ENCODE data around the gene PPFIA3. TPM values are rescaled to one million over a fixed set of nuclear protein-coding genes. Genes with fewer than 3 reads are reported as not detected.

Gene PPFIA3
- total and polyA plus RNA-seq, 10 donors, result 3.6 to 17.2 (median 6.3) TPM

DNA sequence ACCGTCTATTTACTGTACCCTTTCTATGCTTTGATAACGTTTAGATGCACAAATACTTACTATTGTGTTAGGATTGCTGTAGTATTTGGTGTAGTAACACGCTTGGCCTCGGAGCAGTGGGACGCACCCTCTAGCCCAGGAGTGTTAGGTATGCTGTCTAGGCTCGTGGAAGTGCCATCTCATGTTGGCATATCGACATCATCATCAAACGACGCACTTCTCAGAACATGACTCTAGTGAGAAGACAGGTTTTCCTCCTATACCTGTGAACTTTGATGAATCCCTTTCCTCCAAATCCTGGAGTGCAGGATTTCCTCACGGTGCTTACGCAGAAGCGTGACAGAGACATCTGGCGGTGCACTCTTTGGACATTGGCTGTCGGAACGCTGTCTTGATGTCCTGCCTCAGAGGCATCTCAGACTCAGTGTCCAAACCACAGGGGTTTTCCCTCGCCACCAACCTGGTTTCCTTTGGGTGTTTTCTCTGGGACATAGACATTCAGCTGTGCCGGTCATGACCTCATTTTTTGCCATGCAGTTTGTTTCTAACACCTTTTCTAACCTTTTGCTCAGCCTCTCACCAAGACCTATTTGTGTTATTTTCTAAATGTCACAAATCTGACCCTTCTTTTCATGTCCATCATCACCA lies 27.8 kb upstream of the PPFIA3 start:
- peaks cover 15 to 100% (median 87%) of the 10 kb centered on the region in 6 donors for H3K36me3 ChIP-seq
- TF ChIP-seq POLR2A (IDR thresholded peaks at IDR 0.05), result no peak
- TF ChIP-seq, protein P1, sequence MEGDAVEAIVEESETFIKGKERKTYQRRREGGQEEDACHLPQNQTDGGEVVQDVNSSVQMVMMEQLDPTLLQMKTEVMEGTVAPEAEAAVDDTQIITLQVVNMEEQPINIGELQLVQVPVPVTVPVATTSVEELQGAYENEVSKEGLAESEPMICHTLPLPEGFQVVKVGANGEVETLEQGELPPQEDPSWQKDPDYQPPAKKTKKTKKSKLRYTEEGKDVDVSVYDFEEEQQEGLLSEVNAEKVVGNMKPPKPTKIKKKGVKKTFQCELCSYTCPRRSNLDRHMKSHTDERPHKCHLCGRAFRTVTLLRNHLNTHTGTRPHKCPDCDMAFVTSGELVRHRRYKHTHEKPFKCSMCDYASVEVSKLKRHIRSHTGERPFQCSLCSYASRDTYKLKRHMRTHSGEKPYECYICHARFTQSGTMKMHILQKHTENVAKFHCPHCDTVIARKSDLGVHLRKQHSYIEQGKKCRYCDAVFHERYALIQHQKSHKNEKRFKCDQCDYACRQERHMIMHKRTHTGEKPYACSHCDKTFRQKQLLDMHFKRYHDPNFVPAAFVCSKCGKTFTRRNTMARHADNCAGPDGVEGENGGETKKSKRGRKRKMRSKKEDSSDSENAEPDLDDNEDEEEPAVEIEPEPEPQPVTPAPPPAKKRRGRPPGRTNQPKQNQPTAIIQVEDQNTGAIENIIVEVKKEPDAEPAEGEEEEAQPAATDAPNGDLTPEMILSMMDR (IDR thresholded peaks at IDR 0.05 in 8 of 11, conservative IDR thresholded peaks at IDR 0.05 in 3 of 11), result no peak
- TF ChIP-seq POLR2AphosphoS5 (IDR thresholded peaks at IDR 0.05), result no peak
- no peaks in the 10 kb centered on the region for H3K9me3 ChIP-seq
- H3K27ac ChIP-seq, result no peak overlapping the region
- H3K27me3 ChIP-seq (replicated peaks in 1 of 7), result no peaks in the 10 kb centered on the region
- H3K4me3 ChIP-seq, result no peak overlapping the region
- H3K4me1 ChIP-seq, result peaks cover 13 to 67% (median 33%) of the 10 kb centered on the region in 6 donors
- intact Hi-C loops (cut with DNase I; ENCODE audit: low total_unique reads), result loop anchor here (10.0 kb wide), 1 partner anchor 53 kb away; no protein-coding TSS in a partner anchor
- WGBS, 5 donors, result 84 to 92% (median 91%) methylated on average over 17 of the region's 17 CpGs
- DNase-seq, result no peak

DNA sequence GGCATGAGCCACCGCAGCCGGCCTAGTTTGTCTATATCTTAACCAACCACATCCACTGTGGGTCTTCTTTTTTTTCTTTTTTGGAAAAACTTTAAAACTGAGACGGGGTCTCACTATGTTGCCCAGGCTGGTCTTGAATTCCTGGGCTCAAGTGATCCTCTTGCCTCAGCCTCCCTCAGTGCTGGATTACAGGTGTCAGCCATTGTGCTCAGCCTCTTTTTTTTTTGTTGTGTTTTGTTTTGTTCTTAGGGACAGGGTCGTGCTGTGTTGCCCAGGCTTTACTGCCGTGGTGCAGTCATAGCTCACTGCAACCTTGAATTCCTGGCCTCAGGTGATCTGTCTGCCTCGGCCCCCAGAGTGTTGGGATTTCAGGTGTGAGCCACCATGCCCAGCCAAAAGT lies 26.7 kb upstream of the PPFIA3 start:
- intact Hi-C loops (cut with DNase I; ENCODE audit: low total_unique reads), result loop anchor here (10.0 kb wide), 1 partner anchor 52 kb away; no protein-coding TSS in a partner anchor
- H3K4me1 ChIP-seq, result peaks cover 5 to 64% (median 26%) of the 10 kb centered on the region in 6 donors
- H3K27me3 ChIP-seq (replicated peaks in 1 of 7), result no peaks in the 10 kb centered on the region
- H3K9me3 ChIP-seq, result no peaks in the 10 kb centered on the region
- no peak overlapping the region for H3K27ac ChIP-seq
- WGBS, 5 donors, result 94 to 97% (median 96%) methylated on average over 6 of the region's 6 CpGs
- DNase-seq, result no peak
- peaks cover 15 to 100% (median 92%) of the 10 kb centered on the region in 6 donors for H3K36me3 ChIP-seq
- no peak overlapping the region for H3K4me3 ChIP-seq
- TF ChIP-seq POLR2A (IDR thresholded peaks at IDR 0.05) (no peak), POLR2AphosphoS5 (IDR thresholded peaks at IDR 0.05) (no peak)
- TF ChIP-seq, protein P1 (IDR thresholded peaks at IDR 0.05 in 8 of 11, conservative IDR thresholded peaks at IDR 0.05 in 3 of 11), result no peak

DNA sequence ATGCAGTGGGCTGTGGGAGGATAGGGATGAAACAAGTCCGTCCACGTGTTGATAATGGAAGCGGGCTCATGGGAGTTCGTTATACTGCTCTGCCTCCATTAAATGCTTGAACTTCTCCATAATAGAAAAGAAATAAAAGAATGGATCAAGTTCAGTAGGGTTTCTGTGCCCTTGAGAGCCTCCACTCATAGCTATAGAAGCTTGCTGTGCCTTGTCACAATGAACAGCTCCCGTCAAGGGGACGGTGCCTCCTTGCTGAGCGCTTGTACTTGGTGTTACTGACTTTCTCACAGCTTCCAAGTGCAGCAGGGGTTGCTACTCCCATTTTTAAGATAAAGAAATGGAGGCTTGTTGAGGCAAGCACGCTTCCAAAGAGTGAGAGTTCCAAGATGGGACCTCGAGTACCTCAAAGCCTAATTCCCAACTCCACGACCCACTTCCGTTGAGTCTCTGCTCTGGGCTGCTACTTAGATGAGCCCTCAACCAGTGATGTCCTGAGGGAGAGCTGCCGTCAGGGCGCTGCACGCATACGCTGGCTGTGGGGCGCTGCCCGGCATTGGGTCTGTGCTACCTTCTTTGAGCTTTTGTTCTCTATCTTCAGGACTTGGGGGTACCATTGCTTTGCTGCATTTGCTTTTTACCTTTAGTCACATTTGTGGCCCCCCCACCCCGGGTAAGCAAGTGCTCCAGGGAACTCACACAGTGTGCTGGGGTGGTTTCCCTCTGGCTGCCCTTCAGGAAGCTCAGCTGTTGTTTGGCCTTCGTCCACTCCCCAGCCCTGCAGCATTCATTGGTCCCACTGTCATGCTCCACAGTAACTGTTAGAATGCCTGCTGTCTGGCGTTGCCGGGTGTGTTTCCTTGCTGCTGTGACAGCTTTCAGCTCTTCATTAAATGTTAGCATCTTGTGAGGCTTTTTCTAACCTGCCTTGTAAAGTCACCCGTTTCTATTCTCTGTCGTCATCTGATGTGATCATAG lies 24.6 kb upstream of the PPFIA3 start:
- Histone ChIP-seq H3K27me3 (replicated peaks in 1 of 7) (no peaks in the 10 kb centered on the region), H3K4me1 (peaks cover 0 to 51% (median 16%) of the 10 kb centered on the region in 6 donors), H3K36me3 (peaks cover 19 to 100% (median 94%) of the 10 kb centered on the region in 6 donors), H3K4me3 (no peak overlapping the region), H3K27ac (no peak overlapping the region), H3K9me3 (no peaks in the 10 kb centered on the region)
- intact Hi-C loops (cut with DNase I; ENCODE audit: low total_unique reads), result loop anchor here (10.0 kb wide), 1 partner anchor 50 kb away; no protein-coding TSS in a partner anchor
- no peak for DNase-seq
- peak in 1 of 3 donors; percentile 58 for TF ChIP-seq POLR2AphosphoS5 (IDR thresholded peaks at IDR 0.05)
- TF ChIP-seq POLR2A (IDR thresholded peaks at IDR 0.05), result no peak
- 79 to 86% (median 82%) methylated on average over 23 of the region's 23 CpGs for WGBS, 5 donors

DNA sequence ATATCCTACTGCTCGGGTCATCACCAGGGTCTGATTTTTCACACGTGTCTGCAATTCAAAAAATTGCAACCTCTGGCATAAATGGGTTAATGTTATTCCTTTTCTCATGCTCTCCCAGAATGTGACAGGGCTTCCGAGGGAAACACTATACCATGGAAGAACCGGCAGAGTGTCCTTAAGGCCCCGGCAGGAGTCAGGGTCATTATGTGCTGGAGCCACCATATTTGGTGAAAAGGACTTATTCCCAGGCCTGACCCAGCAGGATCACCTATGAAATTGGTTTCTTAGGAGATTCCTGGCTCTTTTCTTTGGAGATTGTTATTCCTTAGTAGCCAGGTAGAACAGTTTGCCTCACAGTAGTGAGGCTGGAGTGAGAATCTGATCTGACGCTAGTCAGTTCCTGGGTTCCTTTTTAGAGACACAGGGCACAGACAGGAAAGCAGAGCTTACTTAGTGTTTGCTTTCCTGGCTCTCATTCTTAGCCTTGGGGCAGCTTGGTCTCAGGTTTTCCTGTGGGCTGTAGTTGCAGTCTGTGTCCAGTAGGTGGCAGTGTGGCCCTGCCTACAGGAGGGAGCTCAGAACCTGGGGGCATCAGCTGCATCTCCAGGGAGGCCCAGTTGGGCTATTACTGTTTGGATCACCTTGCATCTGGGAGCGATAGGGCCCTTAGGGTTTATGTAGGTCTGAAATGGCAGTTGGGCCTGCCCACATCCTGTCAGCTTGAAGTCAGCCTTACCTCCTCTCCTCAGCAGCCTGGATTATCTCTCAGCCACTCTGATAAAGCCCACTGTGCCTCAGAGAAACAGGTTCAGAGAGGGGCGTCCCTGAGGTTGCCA lies 21.7 kb upstream of the PPFIA3 start:
- H3K4me1 ChIP-seq, result peaks cover 0 to 40% (median 16%) of the 10 kb centered on the region in 6 donors
- WGBS, 5 donors, result 57 to 63% (median 61%) methylated on average over 8 of the region's 8 CpGs
- no peak overlapping the region for H3K27ac ChIP-seq
- peak; percentile 90 for DNase-seq
- intact Hi-C loops (cut with DNase I; ENCODE audit: low total_unique reads), result loop anchor here (2.0 to 10.0 kb wide), 2 partner anchors 47 to 101 kb away; no protein-coding TSS in a partner anchor
- peaks cover 8 to 100% (median 95%) of the 10 kb centered on the region in 6 donors for H3K36me3 ChIP-seq
- H3K9me3 ChIP-seq, result no peaks in the 10 kb centered on the region
- H3K4me3 ChIP-seq, result no peak overlapping the region
- no peaks in the 10 kb centered on the region for H3K27me3 ChIP-seq (replicated peaks in 1 of 7)
- peak in 2 of 3 donors; percentile 33 to 36 for TF ChIP-seq POLR2AphosphoS5 (IDR thresholded peaks at IDR 0.05)
- TF ChIP-seq, protein P1 (IDR thresholded peaks at IDR 0.05 in 8 of 11, conservative IDR thresholded peaks at IDR 0.05 in 3 of 11), result peak; percentile 93 to 99 (median 98)
- no peak for TF ChIP-seq POLR2A (IDR thresholded peaks at IDR 0.05)

Measured in spleen (tissue), 11 donors.